Measurements from ENCODE around the gene OR2B6.

Gene OR2B6

DNA sequence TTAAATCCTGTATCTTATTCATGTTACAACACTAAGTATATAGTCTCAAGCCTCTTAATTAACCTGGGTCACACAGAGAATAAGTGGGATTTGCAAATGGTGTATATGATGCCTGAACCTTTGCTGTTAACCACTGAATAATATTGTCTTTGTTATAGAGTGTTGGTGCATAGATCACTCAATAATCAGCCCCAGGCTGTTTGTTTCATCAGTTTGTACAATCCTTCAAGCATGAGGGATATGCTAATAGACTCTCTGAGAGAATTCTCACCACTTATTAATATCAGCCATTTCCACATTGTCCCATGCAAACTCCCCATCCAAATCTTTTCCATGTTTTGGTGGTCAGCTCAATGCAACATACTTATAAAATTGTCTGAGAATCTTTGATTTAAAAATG is 21.7 kb downstream of the OR2B6 start:
- Histone ChIP-seq H3K4me3 (ENCODE audit: low read depth, low read length) (no peak overlapping the region), H3K27ac (no peak overlapping the region), H3K27me3 (ENCODE audit: insufficient read depth, low read depth, severe bottlenecking) (peaks cover 18% of the 10 kb centered on the region), H3K36me3 (no peaks in the 10 kb centered on the region), H3K9me3 (ENCODE audit: severe bottlenecking) (no peaks in the 10 kb centered on the region)
- TF ChIP-seq, protein P1, sequence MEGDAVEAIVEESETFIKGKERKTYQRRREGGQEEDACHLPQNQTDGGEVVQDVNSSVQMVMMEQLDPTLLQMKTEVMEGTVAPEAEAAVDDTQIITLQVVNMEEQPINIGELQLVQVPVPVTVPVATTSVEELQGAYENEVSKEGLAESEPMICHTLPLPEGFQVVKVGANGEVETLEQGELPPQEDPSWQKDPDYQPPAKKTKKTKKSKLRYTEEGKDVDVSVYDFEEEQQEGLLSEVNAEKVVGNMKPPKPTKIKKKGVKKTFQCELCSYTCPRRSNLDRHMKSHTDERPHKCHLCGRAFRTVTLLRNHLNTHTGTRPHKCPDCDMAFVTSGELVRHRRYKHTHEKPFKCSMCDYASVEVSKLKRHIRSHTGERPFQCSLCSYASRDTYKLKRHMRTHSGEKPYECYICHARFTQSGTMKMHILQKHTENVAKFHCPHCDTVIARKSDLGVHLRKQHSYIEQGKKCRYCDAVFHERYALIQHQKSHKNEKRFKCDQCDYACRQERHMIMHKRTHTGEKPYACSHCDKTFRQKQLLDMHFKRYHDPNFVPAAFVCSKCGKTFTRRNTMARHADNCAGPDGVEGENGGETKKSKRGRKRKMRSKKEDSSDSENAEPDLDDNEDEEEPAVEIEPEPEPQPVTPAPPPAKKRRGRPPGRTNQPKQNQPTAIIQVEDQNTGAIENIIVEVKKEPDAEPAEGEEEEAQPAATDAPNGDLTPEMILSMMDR (IDR thresholded peaks at IDR 0.05; ENCODE audit: low read depth, low read length): no peak
- no peak for DNase-seq

DNA sequence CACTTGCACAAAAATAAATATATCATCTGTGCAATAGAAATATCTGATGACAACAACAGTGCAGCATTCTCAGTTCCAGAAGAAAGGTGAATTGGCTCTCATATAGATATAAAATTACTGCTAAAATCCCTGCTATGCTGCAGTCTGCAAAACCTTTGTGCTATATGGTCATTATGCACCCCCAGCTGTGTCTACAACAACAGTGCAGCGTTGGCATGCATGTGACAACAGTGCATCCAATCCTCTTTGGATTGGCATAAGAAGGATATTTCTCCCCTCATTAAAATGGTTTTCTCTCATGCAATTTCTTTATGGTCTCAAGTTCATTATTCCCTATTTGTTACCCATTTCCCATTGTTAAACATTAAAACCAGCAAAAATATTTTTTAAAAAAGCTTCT is 23.1 kb downstream of the OR2B6 start:
- Histone ChIP-seq H3K9me3 (ENCODE audit: severe bottlenecking) (no peaks in the 10 kb centered on the region), H3K27ac (no peak overlapping the region), H3K36me3 (no peaks in the 10 kb centered on the region), H3K27me3 (ENCODE audit: insufficient read depth, low read depth, severe bottlenecking) (peaks cover 13% of the 10 kb centered on the region), H3K4me3 (ENCODE audit: low read depth, low read length) (no peak overlapping the region)
- TF ChIP-seq, protein P1 (IDR thresholded peaks at IDR 0.05; ENCODE audit: low read depth, low read length): no peak
- DNase-seq: no peak

DNA sequence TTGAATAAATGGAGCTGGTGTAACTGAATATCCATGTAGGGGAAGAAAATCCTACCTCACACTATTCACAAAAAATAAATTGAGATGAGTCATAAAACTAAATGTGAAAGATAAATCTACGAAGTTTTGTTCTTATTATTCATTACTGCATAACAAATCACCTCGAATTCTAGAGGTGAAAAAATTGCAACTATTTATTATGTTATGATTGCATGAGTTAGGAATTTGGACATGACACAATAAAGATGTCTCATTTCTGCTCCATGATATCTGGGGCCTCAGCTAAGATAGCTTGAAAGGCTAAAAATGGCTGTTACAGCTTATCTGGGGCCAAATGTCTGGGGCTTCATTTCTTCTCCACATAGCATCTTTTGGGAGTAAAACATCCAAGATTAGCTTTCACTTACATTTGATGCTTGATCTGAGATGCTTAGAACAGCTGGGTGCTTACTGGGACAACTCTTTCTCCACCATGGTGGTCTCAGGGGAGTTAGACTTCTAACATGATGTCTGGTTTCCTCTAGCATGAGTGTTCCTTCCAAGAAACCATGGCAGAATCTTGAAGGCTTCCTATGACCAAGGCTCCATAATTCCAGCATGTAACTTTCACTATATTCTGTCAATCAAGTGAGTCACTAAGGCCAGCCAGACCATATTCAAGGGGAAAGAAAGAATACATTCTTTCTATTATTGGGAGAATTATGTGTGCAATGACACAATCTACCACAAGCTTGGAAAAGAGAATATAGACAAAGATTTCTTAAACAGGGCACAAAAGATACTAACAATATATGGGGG is 30.1 kb downstream of the OR2B6 start:
- TF ChIP-seq, protein P1 (IDR thresholded peaks at IDR 0.05; ENCODE audit: low read depth, low read length): no peak
- Histone ChIP-seq H3K4me3 (ENCODE audit: low read depth, low read length) (no peak overlapping the region), H3K36me3 (no peaks in the 10 kb centered on the region), H3K27me3 (ENCODE audit: insufficient read depth, low read depth, severe bottlenecking) (peaks cover 15% of the 10 kb centered on the region), H3K9me3 (ENCODE audit: severe bottlenecking) (no peaks in the 10 kb centered on the region), H3K27ac (no peak overlapping the region)
- DNase-seq: no peak

DNA sequence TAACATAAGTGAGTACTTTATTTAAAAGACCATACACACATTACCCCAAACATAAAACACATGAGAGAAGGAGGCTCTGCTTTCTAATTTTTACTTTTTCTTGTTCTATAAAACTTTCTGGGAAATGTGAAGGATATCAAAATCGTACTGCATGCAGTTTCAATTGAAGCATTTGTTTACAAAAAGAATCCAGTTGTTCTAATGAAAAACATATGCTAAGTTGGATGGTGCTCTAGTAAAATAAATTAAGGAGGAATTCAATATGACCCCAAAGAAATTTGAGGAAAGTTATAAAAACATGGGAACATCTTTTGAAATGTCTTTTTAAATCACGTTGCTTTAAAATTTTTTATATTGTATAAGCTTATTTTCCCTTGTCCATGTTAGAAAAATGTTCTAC is 37.6 kb downstream of the OR2B6 start:
- TF ChIP-seq, protein P1 (IDR thresholded peaks at IDR 0.05; ENCODE audit: low read depth, low read length): no peak
- peaks cover 78% of the 10 kb centered on the region for H3K27me3 ChIP-seq (ENCODE audit: insufficient read depth, low read depth, severe bottlenecking)
- H3K9me3 ChIP-seq (ENCODE audit: severe bottlenecking): no peaks in the 10 kb centered on the region
- no peak overlapping the region for H3K27ac ChIP-seq
- no peak for DNase-seq
- no peak overlapping the region for H3K4me3 ChIP-seq (ENCODE audit: low read depth, low read length)
- H3K36me3 ChIP-seq: no peaks in the 10 kb centered on the region

DNA sequence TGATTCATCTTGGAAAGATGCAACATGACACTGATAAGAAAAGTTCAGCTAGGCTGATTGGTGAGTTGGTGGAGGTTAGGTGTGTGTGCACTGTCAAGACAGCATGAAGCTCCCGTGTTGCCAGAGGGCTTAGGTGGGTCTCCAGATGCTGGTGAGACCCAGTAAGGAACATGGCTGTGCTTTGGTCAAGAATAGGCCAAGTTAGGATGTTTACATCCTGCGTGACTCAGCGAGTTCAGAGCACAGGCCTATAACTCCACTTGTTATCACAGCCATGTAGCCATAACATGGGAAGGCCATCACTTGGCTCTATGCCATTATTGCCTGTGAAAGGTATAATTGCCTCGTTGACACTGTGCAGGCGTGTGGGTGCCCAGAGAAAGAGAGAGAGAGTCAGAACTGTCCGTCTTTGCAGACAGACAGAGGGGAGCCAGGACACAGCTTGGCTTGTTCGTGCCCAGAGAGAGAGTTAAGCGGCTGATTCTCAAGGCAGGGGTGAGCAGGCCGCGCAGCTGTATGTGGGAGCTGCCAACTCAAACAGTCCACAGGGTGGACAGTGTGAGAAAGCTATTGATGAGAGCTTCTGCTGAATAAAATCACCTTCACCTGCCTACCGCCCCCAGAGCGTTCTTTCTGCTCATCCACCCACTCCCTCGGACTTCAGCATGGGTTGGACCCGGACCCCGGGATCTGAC is 43.5 kb downstream of the OR2B6 start:
- Histone ChIP-seq H3K27me3 (ENCODE audit: insufficient read depth, low read depth, severe bottlenecking) (peaks cover 95% of the 10 kb centered on the region), H3K9me3 (ENCODE audit: severe bottlenecking) (no peaks in the 10 kb centered on the region), H3K27ac (no peak overlapping the region), H3K36me3 (no peaks in the 10 kb centered on the region), H3K4me3 (ENCODE audit: low read depth, low read length) (no peak overlapping the region)
- TF ChIP-seq, protein P1 (IDR thresholded peaks at IDR 0.05; ENCODE audit: low read depth, low read length): no peak
- no peak for DNase-seq
